Keratinocyte (primary cell): Measurements from ENCODE around the gene CCT6A.

Experiments
- CTCF ChIP-seq, 3 experiments: IDR thresholded peaks in 1 of 3; conservative IDR thresholded peaks in 1 of 3; optimal IDR thresholded peaks in 1 of 3; 2 replicates in 2 of 3; 3 replicates in 1 of 3; pipeline versions ENCODE3 to v1.5.1; 2011; ENCODE audit warnings: low read length in 3 of 3, mild to moderate bottlenecking in 3 of 3, moderate library complexity in 2 of 3, control low read depth in 1 of 3, inconsistent platforms in 1 of 3; ENCODE audit not compliant: insufficient read depth in 2 of 3; ENCODE audit errors: extremely low read depth in 1 of 3
- EZH2 ChIP-seq: IDR thresholded peaks from one replicate; pipeline ENCODE4 v1.6.1; 2012; ENCODE audit warnings: inconsistent platforms, mild to moderate bottlenecking, low read length, moderate library complexity

- TF ChIP-seq CTCF (optimal IDR thresholded peaks at IDR 0.05 in 1 of 3, IDR thresholded peaks at IDR 0.05 in 1 of 3, conservative IDR thresholded peaks at IDR 0.05 in 1 of 3; ENCODE audit: extremely low read depth in 1 of 3, insufficient read depth in 2 of 3, low read length in 3 of 3), result no peak
- no peak for TF ChIP-seq EZH2
Measured at GRCh38 chr7:56051339-56052191, at the start of gene CCT6A, which contains the start of gene PSPH.
